CD14-positive monocyte (primary cell): ENCODE data around the gene MPZL3. TPM values are rescaled to one million over a fixed set of nuclear protein-coding genes. Genes with fewer than 3 reads are reported as not detected.

Experiments used
- DNase-seq, 3 donors: peaks; one replicate each; pipeline ENCODE4 v3.0.0-alpha.2; 2011 to 2022
- H2AFZ ChIP-seq: 2 replicates; pipeline ENCODE4 v1.6.0; 2012; ENCODE audit warnings: mild to moderate bottlenecking, low read depth, low read length, inconsistent platforms; ENCODE audit not compliant: insufficient read depth, poor library complexity, severe bottlenecking
- H3K27ac ChIP-seq, 2 donors: 1 replicate in 1 of 2; 2 replicates in 1 of 2; pipeline ENCODE4 v1.5.1; 2012 to 2013; ENCODE audit warnings: low read length in 2 of 2, control low read depth in 1 of 2, inconsistent platforms in 1 of 2, low read depth in 1 of 2, mild to moderate bottlenecking in 1 of 2
- H3K27me3 ChIP-seq, 2 donors: one replicate each; pipeline versions ENCODE4 v1.6.0 to v1.6.1; 2011 to 2013; ENCODE audit warnings: low read length in 2 of 2; ENCODE audit not compliant: control insufficient read depth in 2 of 2, insufficient read depth in 2 of 2
- H3K36me3 ChIP-seq, 2 donors: replicated peaks in 1 of 2; 1 replicate in 1 of 2; 2 replicates in 1 of 2; pipeline versions ENCODE4 v1.5.1 to v1.6.1; 2012 to 2013; ENCODE audit warnings: low read length in 2 of 2, control low read depth in 1 of 2, inconsistent platforms in 1 of 2, mild to moderate bottlenecking in 1 of 2; ENCODE audit not compliant: insufficient read depth in 2 of 2, control insufficient read depth in 1 of 2
- H3K4me1 ChIP-seq, 2 donors: 1 replicate in 1 of 2; 2 replicates in 1 of 2; pipeline versions ENCODE4 v1.5.1 to v1.6.1; 2012 to 2013; ENCODE audit warnings: low read length in 2 of 2, control low read depth in 1 of 2, inconsistent platforms in 1 of 2, mild to moderate bottlenecking in 1 of 2, moderate library complexity in 1 of 2; ENCODE audit not compliant: insufficient read depth in 2 of 2, control insufficient read depth in 1 of 2
- H3K4me2 ChIP-seq: replicated peaks from 2 replicates; pipeline ENCODE3; 2012; ENCODE audit warnings: low read length, moderate library complexity, mild to moderate bottlenecking; ENCODE audit not compliant: poor library complexity, severe bottlenecking; ENCODE audit errors: extremely low read depth
- H3K4me3 ChIP-seq, 3 experiments: fragments of 200-600 bp in 1 of 3; sonication (generic) in 1 of 3; replicated peaks in 1 of 3; 1 replicate in 2 of 3; 2 replicates in 1 of 3; pipeline ENCODE4 v1.5.1; 2011 to 2013; ENCODE audit warnings: low read length in 3 of 3, mild to moderate bottlenecking in 3 of 3, control low read depth in 2 of 3, low read depth in 2 of 3, inconsistent platforms in 1 of 3, moderate library complexity in 1 of 3
- H3K79me2 ChIP-seq: 2 replicates; pipeline ENCODE4 v1.6.0; 2012; ENCODE audit warnings: mild to moderate bottlenecking, control low read depth, inconsistent platforms, low read length, moderate library complexity; ENCODE audit not compliant: insufficient read depth
- H3K9ac ChIP-seq: 2 replicates; pipeline ENCODE4 v1.6.0; 2017; ENCODE audit warnings: low read length, mild to moderate bottlenecking; ENCODE audit not compliant: insufficient read depth, poor library complexity, severe bottlenecking
- H3K9me3 ChIP-seq, 2 donors: replicated peaks in 1 of 2; 1 replicate in 1 of 2; 2 replicates in 1 of 2; pipeline versions ENCODE4 v1.5.1 to v1.6.1; 2012 to 2013; ENCODE audit warnings: low read length in 2 of 2, control low read depth in 1 of 2; ENCODE audit not compliant: control insufficient read depth in 1 of 2, insufficient read depth in 1 of 2
- H4K20me1 ChIP-seq: 2 replicates; pipeline ENCODE4 v1.6.0; 2012; ENCODE audit warnings: mild to moderate bottlenecking, low read length, control low read depth, moderate library complexity; ENCODE audit not compliant: insufficient read depth
- H3K27ac Mint-ChIP-seq, 7 donors: one replicate each; pipeline ENCODE4 v1.8.0; 2020; ENCODE audit warnings: mild to moderate bottlenecking in 7 of 7, mixed read lengths in 7 of 7, moderate library complexity in 6 of 7, inconsistent platforms in 2 of 7
- H3K27me3 Mint-ChIP-seq, 3 donors: one replicate each; pipeline ENCODE4 v1.8.0; 2021 to 2022; ENCODE audit warnings: low read depth in 3 of 3, mild to moderate bottlenecking in 3 of 3, mixed read lengths in 3 of 3, moderate library complexity in 3 of 3, inconsistent platforms in 1 of 3
- H3K36me3 Mint-ChIP-seq, 2 donors: one replicate each; pipeline ENCODE4 v1.8.0; 2020; ENCODE audit warnings: mixed read lengths in 2 of 2, inconsistent platforms in 1 of 2, mild to moderate bottlenecking in 1 of 2
- H3K4me1 Mint-ChIP-seq: one replicate; pipeline ENCODE4 v1.8.0; 2020; ENCODE audit warnings: mild to moderate bottlenecking, mixed read lengths
- H3K4me3 Mint-ChIP-seq, 2 donors: one replicate each; pipeline ENCODE4 v1.8.0; 2020; ENCODE audit warnings: mild to moderate bottlenecking in 2 of 2, mixed read lengths in 2 of 2, moderate library complexity in 1 of 2
- H3K9me3 Mint-ChIP-seq, 7 donors: one replicate each; pipeline ENCODE4 v1.8.0; 2020 to 2022; ENCODE audit warnings: mixed read lengths in 7 of 7, mild to moderate bottlenecking in 6 of 7, moderate library complexity in 6 of 7, inconsistent platforms in 2 of 7
- WGBS: methylation state at CpG from one replicate; pipeline ENCODE4 v1.1.5; 2013; ENCODE audit warnings: missing lambda C conversion rate; ENCODE audit not compliant: insufficient coverage; 5-methylcytosine and 5-hydroxymethylcytosine counted together
- intact Hi-C, 2 donors: fragments of 100-400 bp; cut with micrococcal nuclease; formaldehyde crosslinking; loops; one replicate each; pipeline versions ENCODE4 v1.15.0 to v1.15.1; 2023
- polyA plus RNA-seq, 3 donors: library from polyadenylated mRNA; depleted of rRNA in 1 of 3; unstranded in 2 of 3; stranded (reverse) in 1 of 3; fragments of 300-500 nt in 2 of 3; fragments of >200 nt in 1 of 3; fragmentation: Illumina TruSeq in 2 of 3; gene quantifications; 1 replicate in 2 of 3; 2 replicates in 1 of 3; pipeline ENCODE4 v1.2.3, GENCODE V29; 2012 to 2021
- TF ChIP-seq, protein P1 (sequence below): fragments of 200-600 bp; IDR thresholded peaks from one replicate; pipeline ENCODE4 v1.8.0; 2022; ENCODE audit warnings: antibody characterized with exemption, mild to moderate bottlenecking

The MPZL3 gene
- polyA plus RNA-seq, 3 donors = 4.2 to 8.5 (median 8.0) TPM

DNA sequence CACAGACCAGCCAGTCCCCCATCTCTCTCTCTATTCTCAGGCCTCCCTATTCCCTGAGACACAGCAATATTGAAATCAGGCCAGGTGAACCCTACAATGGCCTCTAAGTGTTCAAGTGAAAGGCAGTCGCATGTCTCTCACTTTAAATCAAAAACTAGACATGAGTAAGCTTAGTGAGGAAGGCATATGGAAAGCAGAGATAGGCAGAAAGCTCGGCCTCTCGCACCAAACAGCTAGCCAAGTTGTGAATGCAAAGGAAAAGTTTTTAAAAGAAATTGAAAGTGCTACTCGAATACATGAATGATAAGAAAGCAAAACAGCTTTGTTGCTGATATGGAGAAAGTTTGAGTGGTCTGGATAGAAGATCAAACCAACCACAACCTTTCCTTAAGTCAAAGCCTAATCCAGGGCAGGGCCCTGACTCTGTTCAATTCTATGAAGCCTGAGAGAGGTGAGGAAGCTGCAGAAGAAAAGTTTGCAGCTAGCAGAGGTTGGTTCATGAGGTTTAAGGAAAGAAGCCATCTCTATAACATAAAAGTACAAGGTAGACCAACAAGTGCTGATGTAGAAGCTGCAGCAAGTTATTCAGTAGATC lies 31.7 kb upstream of the MPZL3 start:
- intact Hi-C loops = no loop called here
- Histone ChIP-seq H3K27ac (no peak overlapping the region), H3K9ac (no peak overlapping the region), H4K20me1 (no peaks in the 10 kb centered on the region), H3K27me3 (no peaks in the 10 kb centered on the region), H2AFZ (peak overlapping the region; percentile 23), H3K4me1 (peaks cover 4 to 17% of the 10 kb centered on the region in 2 donors), H3K36me3 (no peaks in the 10 kb centered on the region), H3K4me2 (no peak overlapping the region), H3K79me2 (no peaks in the 10 kb centered on the region), H3K4me3 (no peak overlapping the region), H3K9me3 (no peaks in the 10 kb centered on the region)
- H3K36me3 Mint-ChIP-seq = no peaks in the 10 kb centered on the region
- no peak for DNase-seq
- H3K27me3 Mint-ChIP-seq = peaks cover 0 to 2% (median 0%) of the 10 kb centered on the region in 3 donors
- H3K27ac Mint-ChIP-seq = no peak overlapping the region
- TF ChIP-seq, protein P1, sequence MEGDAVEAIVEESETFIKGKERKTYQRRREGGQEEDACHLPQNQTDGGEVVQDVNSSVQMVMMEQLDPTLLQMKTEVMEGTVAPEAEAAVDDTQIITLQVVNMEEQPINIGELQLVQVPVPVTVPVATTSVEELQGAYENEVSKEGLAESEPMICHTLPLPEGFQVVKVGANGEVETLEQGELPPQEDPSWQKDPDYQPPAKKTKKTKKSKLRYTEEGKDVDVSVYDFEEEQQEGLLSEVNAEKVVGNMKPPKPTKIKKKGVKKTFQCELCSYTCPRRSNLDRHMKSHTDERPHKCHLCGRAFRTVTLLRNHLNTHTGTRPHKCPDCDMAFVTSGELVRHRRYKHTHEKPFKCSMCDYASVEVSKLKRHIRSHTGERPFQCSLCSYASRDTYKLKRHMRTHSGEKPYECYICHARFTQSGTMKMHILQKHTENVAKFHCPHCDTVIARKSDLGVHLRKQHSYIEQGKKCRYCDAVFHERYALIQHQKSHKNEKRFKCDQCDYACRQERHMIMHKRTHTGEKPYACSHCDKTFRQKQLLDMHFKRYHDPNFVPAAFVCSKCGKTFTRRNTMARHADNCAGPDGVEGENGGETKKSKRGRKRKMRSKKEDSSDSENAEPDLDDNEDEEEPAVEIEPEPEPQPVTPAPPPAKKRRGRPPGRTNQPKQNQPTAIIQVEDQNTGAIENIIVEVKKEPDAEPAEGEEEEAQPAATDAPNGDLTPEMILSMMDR = no peak
- no CpG with 5 or more reads among the region's 4 CpGs for WGBS
- peaks cover 4% of the 10 kb centered on the region for H3K4me1 Mint-ChIP-seq
- H3K9me3 Mint-ChIP-seq = peaks cover 0 to 2% (median 0%) of the 10 kb centered on the region in 7 donors
- H3K4me3 Mint-ChIP-seq = no peak overlapping the region

DNA sequence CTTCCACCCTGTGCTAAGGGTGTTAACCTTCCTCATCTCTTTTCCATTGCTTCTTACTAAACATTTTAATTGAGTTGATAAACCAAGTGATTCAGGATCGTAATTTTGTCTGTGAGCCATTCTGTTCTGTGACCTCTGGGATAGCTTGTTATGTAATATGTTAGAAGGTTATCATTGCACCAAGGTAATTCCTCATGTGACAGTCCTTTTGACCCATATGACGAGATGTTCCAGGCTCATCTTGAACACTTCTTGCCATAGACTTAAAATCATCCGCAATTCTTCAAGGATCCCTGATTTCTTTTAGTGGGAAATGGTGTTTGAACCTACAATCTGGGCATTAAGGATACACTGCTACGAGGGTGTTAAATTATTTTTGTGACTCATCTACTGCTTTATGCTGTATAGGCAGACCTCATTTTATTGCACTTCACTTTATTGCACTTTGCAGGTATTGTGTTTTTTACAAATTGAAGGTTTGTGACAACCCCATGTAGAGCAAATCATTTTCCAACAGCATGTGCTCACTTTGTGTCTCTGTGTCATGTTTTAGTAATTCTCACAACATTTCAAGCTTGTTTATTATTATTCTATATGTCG lies 31.0 kb upstream of the MPZL3 start:
- no peaks in the 10 kb centered on the region for H3K9me3 ChIP-seq
- H3K4me2 ChIP-seq = no peak overlapping the region
- Mint-ChIP-seq H3K4me3 (no peak overlapping the region), H3K27ac (no peak overlapping the region), H3K36me3 (no peaks in the 10 kb centered on the region), H3K4me1 (peaks cover 4% of the 10 kb centered on the region), H3K27me3 (peaks cover 0 to 2% (median 0%) of the 10 kb centered on the region in 3 donors), H3K9me3 (peaks cover 0 to 2% (median 0%) of the 10 kb centered on the region in 7 donors)
- H3K27me3 ChIP-seq = no peaks in the 10 kb centered on the region
- no peaks in the 10 kb centered on the region for H3K36me3 ChIP-seq
- WGBS = no CpG with 5 or more reads among the region's 5 CpGs
- H3K4me1 ChIP-seq = peaks cover 4 to 17% of the 10 kb centered on the region in 2 donors
- TF ChIP-seq, protein P1 = no peak
- no peaks in the 10 kb centered on the region for H4K20me1 ChIP-seq
- intact Hi-C loops = no loop called here
- H3K27ac ChIP-seq = no peak overlapping the region
- H3K4me3 ChIP-seq = no peak overlapping the region
- H3K79me2 ChIP-seq = no peaks in the 10 kb centered on the region
- H2AFZ ChIP-seq = peak overlapping the region; percentile 23
- DNase-seq = no peak
- no peak overlapping the region for H3K9ac ChIP-seq
